ENCODE data around the gene PHACTR3.

- TF ChIP-seq EZH2phosphoT487 (IDR thresholded peaks at IDR 0.05; ENCODE audit: borderline replicate concordance, low read length), result no peak
- no peak for TF ChIP-seq CTCF (IDR thresholded peaks at IDR 0.05; ENCODE audit: low read depth, low read length, poor library complexity, severe bottlenecking)
Observed at GRCh38 chr20:59813126-59813947, 209.0 kb downstream of the PHACTR3 start.
